ENCODE data around the gene ATP1A1. TPM values are rescaled to one million over a fixed set of nuclear protein-coding genes. Genes with fewer than 3 reads are reported as not detected.
A peak's percentile ranks its signal among the peaks of the same experiment; 100 is the strongest.

The ATP1A1 gene
- total RNA-seq, 1 donor from 2014 or later, result 216 TPM

DNA sequence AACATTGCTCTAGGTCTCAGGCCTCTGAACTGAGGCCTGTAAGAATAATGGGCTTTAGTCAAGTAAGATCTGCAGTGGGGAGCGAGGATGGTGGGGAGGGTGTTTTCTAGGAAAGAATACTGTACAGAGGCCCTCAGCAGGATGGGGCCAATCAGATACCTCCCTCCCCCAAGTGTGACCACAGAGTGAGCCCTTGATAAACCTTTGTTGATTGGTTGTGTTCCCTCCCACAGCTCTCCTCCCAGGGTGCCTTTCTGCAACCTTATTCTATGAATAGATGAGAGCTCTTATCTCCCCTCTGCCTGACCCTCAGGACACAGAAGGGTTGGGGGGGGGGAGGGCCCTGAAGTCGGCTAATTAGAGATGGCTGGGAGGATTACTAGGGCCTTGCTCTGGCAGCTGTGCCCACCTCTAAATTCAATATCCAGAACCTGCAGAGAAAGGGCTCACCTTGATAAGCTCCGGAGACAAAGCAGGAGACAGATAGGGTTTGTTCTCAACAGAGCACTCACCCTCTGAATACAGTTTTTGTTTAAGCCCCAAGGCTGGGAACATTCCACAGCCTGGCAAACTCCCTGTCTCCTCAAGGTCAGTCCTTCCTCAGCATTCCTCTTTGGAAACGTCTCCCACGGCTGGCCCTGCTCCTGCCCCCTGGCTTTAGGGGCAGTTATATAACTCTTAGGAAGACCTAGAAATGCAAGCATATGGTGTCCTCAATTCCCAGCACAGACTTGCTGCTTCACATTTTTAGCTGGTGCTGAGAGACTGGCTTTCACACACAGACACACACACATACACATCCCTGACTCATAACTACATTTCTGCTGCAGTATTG is 42.9 kb downstream of the ATP1A1 start:
- TF ChIP-seq, protein P1, sequence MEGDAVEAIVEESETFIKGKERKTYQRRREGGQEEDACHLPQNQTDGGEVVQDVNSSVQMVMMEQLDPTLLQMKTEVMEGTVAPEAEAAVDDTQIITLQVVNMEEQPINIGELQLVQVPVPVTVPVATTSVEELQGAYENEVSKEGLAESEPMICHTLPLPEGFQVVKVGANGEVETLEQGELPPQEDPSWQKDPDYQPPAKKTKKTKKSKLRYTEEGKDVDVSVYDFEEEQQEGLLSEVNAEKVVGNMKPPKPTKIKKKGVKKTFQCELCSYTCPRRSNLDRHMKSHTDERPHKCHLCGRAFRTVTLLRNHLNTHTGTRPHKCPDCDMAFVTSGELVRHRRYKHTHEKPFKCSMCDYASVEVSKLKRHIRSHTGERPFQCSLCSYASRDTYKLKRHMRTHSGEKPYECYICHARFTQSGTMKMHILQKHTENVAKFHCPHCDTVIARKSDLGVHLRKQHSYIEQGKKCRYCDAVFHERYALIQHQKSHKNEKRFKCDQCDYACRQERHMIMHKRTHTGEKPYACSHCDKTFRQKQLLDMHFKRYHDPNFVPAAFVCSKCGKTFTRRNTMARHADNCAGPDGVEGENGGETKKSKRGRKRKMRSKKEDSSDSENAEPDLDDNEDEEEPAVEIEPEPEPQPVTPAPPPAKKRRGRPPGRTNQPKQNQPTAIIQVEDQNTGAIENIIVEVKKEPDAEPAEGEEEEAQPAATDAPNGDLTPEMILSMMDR (IDR thresholded peaks at IDR 0.05; ENCODE audit: insufficient read depth, low read length, poor library complexity, severe bottlenecking), result no peak
- no peak for DNase-seq (ENCODE audit: low read depth)
- Histone ChIP-seq H3K4me3 (ENCODE audit: low read depth, low read length) (no peak overlapping the region), H3K36me3 (ENCODE audit: control insufficient read depth, insufficient read depth, low read length) (no peaks in the 10 kb centered on the region), H3K27me3 (ENCODE audit: control insufficient read depth, insufficient read depth, low read length) (no peaks in the 10 kb centered on the region)

DNA sequence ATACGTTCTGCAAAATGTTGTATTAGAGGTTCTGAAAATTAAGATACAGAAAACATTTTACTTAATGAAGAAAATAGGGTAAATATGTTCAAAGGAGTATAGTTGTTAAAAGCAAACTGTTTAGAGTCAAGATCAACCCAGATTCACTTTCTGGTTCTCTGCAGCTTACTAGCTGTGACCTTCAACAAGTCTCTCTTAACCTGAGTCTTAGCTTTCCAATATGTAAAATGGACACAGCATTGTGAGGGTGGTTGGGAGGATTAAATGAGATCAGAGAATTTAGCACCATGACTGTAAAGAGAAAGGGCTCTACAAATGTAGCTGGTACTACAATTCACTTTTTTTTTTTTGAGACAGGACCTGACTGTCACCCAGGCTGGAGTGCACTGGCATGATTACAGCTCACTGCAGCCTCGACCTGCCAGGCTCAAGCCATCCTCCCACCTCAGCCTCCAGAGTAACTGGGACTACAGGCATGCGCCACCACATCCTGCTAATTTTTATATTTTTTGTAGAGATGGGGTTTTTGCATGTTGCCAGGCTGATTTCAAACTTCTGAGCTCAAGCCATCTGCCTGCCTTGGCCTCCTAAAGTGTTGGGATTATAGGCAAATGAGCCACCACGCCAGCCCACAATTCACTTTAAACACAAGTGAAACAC is 43.9 kb downstream of the ATP1A1 start:
- no peak overlapping the region for H3K4me3 ChIP-seq (ENCODE audit: low read depth, low read length)
- TF ChIP-seq, protein P1 (IDR thresholded peaks at IDR 0.05; ENCODE audit: insufficient read depth, low read length, poor library complexity, severe bottlenecking), result no peak

DNA sequence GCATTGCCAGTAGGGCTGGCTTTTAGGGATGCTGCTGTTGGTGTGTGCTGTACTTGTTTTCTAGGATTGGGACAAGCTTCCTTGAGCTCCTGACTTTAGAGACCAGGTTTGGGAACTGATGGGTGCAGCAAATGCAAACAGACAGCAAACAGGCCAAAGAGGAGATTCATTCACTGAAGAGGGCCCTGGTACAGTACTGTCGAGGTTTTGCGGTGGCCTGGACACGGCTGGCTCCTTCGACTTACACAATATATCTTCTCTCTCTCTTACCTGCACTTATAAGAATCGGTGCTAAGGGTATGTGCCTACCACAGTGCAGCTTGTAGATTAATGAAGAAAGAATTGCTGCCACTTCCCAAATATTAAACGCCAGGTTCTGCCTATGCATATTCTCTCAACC is 44.6 kb downstream of the ATP1A1 start:
- DNase-seq (ENCODE audit: low read depth), result no peak
- Histone ChIP-seq H3K36me3 (ENCODE audit: control insufficient read depth, insufficient read depth, low read length) (no peaks in the 10 kb centered on the region), H3K27me3 (ENCODE audit: control insufficient read depth, insufficient read depth, low read length) (no peaks in the 10 kb centered on the region), H3K4me3 (ENCODE audit: low read depth, low read length) (peak overlapping the region; percentile 76)
- TF ChIP-seq, protein P1 (IDR thresholded peaks at IDR 0.05; ENCODE audit: insufficient read depth, low read length, poor library complexity, severe bottlenecking), result no peak

More for the DNA sequence above, 43.9 kb downstream of the ATP1A1 start:
- Histone ChIP-seq H3K27me3 (ENCODE audit: control insufficient read depth, insufficient read depth, low read length) (no peaks in the 10 kb centered on the region), H3K36me3 (ENCODE audit: control insufficient read depth, insufficient read depth, low read length) (no peaks in the 10 kb centered on the region)
- no peak for DNase-seq (ENCODE audit: low read depth)

DNA sequence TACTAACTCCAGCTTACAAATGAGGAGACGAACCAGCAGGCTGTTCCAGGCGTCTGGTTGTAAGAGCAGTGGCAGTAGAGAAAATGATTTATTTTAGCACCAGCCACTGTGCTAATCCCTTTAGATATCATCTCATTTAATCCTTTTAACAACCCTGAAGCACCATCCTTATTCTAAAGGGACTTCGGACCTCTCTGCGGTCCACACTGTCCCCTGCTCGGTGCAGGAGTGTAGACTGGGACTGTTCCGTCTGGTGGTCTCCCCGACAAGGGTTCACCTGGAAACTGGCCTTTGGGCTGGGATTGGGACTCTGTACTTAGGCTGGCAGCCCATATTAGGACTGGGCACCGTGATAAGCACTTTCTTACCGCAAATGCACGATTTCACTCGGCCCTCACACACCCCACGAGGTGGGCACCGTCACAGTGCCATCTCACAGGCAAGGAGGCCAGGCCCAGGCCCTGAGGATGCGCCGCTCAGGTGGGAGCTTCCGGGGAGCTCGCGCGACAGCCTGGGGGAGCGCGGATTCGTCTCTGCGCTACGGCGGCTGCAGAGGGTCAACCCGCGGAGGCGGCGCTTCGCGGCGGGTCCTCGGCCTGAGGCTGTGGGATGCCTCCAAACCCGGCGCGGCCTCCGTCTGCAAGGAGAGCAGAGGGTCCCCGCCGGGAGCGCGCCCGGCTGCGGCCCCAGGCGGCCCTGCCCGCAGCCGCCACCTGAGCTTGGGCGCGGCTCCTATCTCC is 45.2 kb downstream of the ATP1A1 start:
- Histone ChIP-seq H3K4me3 (ENCODE audit: low read depth, low read length) (peak overlapping the region; percentile 76), H3K36me3 (ENCODE audit: control insufficient read depth, insufficient read depth, low read length) (no peaks in the 10 kb centered on the region), H3K27me3 (ENCODE audit: control insufficient read depth, insufficient read depth, low read length) (no peaks in the 10 kb centered on the region)
- TF ChIP-seq, protein P1 (IDR thresholded peaks at IDR 0.05; ENCODE audit: insufficient read depth, low read length, poor library complexity, severe bottlenecking), result no peak
- DNase-seq (ENCODE audit: low read depth), result peak; percentile 16

- no peak for DNase-seq (ENCODE audit: low read depth)
- H3K36me3 ChIP-seq (ENCODE audit: control insufficient read depth, insufficient read depth, low read length), result no peaks in the 10 kb centered on the region
- TF ChIP-seq, protein P1 (IDR thresholded peaks at IDR 0.05; ENCODE audit: insufficient read depth, low read length, poor library complexity, severe bottlenecking), result no peak
- H3K27me3 ChIP-seq (ENCODE audit: control insufficient read depth, insufficient read depth, low read length), result no peaks in the 10 kb centered on the region
- H3K4me3 ChIP-seq (ENCODE audit: low read depth, low read length), result no peak overlapping the region
These were observed 47.6 kb downstream of the ATP1A1 start for GRCh38 chr1:116420417-116421200.
